Liver (tissue), 9 donors: Measurements from ENCODE around the gene YBX3. TPM values are rescaled to one million over a fixed set of nuclear protein-coding genes. Genes with fewer than 3 reads are reported as not detected.

ENCODE experiments used
- DNase-seq: peaks from one replicate; pipeline ENCODE4 v3.0.0-alpha.2; 2017; ENCODE audit warnings: low spot score
- H3K27ac ChIP-seq, 2 donors: one replicate each; pipeline ENCODE4 v1.7.0; 2013; ENCODE audit warnings: inconsistent platforms in 2 of 2, low read length in 2 of 2, control low read depth in 1 of 2, low read depth in 1 of 2, mild to moderate bottlenecking in 1 of 2
- H3K27me3 ChIP-seq, 4 donors: one replicate each; pipeline versions ENCODE4 v1.6.1 to v1.7.0; 2013; ENCODE audit warnings: low read length in 3 of 4, inconsistent platforms in 1 of 4, mild to moderate bottlenecking in 1 of 4, moderate library complexity in 1 of 4; ENCODE audit not compliant: control insufficient read depth in 4 of 4, insufficient read depth in 4 of 4
- H3K36me3 ChIP-seq, 4 donors: one replicate each; pipeline versions ENCODE4 v1.6.1 to v1.7.0; 2013; ENCODE audit warnings: low read length in 3 of 4, mild to moderate bottlenecking in 3 of 4, low read depth in 1 of 4, moderate library complexity in 1 of 4; ENCODE audit not compliant: control insufficient read depth in 4 of 4, insufficient read depth in 3 of 4
- H3K4me1 ChIP-seq, 4 donors: one replicate each; pipeline versions ENCODE4 v1.6.1 to v1.7.0; 2013; ENCODE audit warnings: low read length in 3 of 4, mild to moderate bottlenecking in 3 of 4, moderate library complexity in 1 of 4; ENCODE audit not compliant: control insufficient read depth in 4 of 4, insufficient read depth in 4 of 4
- H3K4me3 ChIP-seq, 3 donors: one replicate each; pipeline versions ENCODE4 v1.6.1 to v1.7.0; 2013; ENCODE audit warnings: low read length in 3 of 3, control low read depth in 1 of 3, low read depth in 1 of 3, mild to moderate bottlenecking in 1 of 3
- H3K9ac ChIP-seq, 2 donors: one replicate each; pipeline ENCODE4 v1.7.0; 2013; ENCODE audit warnings: low read length in 2 of 2, mild to moderate bottlenecking in 2 of 2, moderate library complexity in 2 of 2, control low read depth in 1 of 2, low read depth in 1 of 2
- H3K9me3 ChIP-seq, 4 donors: one replicate each; pipeline versions ENCODE4 v1.6.1 to v1.7.0; 2013; ENCODE audit warnings: low read length in 3 of 4; ENCODE audit not compliant: control insufficient read depth in 4 of 4
- ATF3 ChIP-seq: IDR thresholded peaks from 2 replicates; pipeline ENCODE4 v1.6.1; 2016; ENCODE audit warnings: antibody characterized with exemption
- CTCF ChIP-seq: fragments of 150-350 bp; IDR thresholded peaks from 2 replicates; pipeline ENCODE4 v1.5.1; 2017; ENCODE audit warnings: improper control_type of control experiment, low read depth, low read length; ENCODE audit not compliant: missing input control
- EGR1 ChIP-seq, 2 donors: IDR thresholded peaks; 2 replicates each; pipeline ENCODE4 v1.6.1; 2016 to 2018; ENCODE audit warnings: antibody characterized with exemption in 2 of 2, low read depth in 2 of 2
- FOXA1 ChIP-seq: IDR thresholded peaks from 2 replicates; pipeline ENCODE4 v1.6.1; 2016; ENCODE audit warnings: antibody characterized with exemption
- FOXA2 ChIP-seq: IDR thresholded peaks from 2 replicates; pipeline ENCODE4 v1.6.1; 2016; ENCODE audit warnings: antibody characterized with exemption
- HNF4A ChIP-seq, 2 donors: conservative IDR thresholded peaks; 2 replicates each; pipeline ENCODE4 v1.6.1; 2016; ENCODE audit warnings: antibody characterized with exemption in 2 of 2, mild to moderate bottlenecking in 2 of 2
- HNF4G ChIP-seq: IDR thresholded peaks from 2 replicates; pipeline ENCODE4 v1.6.1; 2016; ENCODE audit warnings: antibody characterized with exemption
- JUND ChIP-seq, 2 donors: IDR thresholded peaks; 2 replicates each; pipeline ENCODE4 v1.6.1; 2016; ENCODE audit warnings: antibody characterized with exemption in 2 of 2
- NR2F2 ChIP-seq: IDR thresholded peaks from 2 replicates; pipeline ENCODE4 v1.6.1; 2016; ENCODE audit warnings: antibody characterized with exemption
- RAD21 ChIP-seq, 2 donors: IDR thresholded peaks; 2 replicates each; pipeline ENCODE4 v1.6.1; 2016; ENCODE audit warnings: antibody characterized with exemption in 2 of 2, mild to moderate bottlenecking in 2 of 2
- REST ChIP-seq: IDR thresholded peaks from 2 replicates; pipeline ENCODE4 v1.6.1; 2016; ENCODE audit warnings: antibody characterized with exemption, mild to moderate bottlenecking
- SP1 ChIP-seq: IDR thresholded peaks from 2 replicates; pipeline ENCODE4 v1.6.1; 2018; ENCODE audit warnings: antibody characterized with exemption, mild to moderate bottlenecking
- TAF1 ChIP-seq: conservative IDR thresholded peaks from 2 replicates; pipeline ENCODE4 v1.6.1; 2016; ENCODE audit warnings: antibody characterized with exemption, mild to moderate bottlenecking
- YY1 ChIP-seq: IDR thresholded peaks from 2 replicates; pipeline ENCODE4 v1.6.1; 2016; ENCODE audit warnings: antibody characterized with exemption, mild to moderate bottlenecking
- WGBS: extraction: QIAGEN DNeasy Blood & Tissue Kit; methylation state at CpG from one replicate; pipeline ENCODE4 v1.1.7; 2013; 5-methylcytosine and 5-hydroxymethylcytosine counted together
- polyA plus RNA-seq, 2 donors: library from polyadenylated mRNA; stranded (reverse) in 1 of 2; unstranded in 1 of 2; fragments of 200-250 nt in 1 of 2; fragments of >200 nt in 1 of 2; fragmentation: Nextera tagmentation in 1 of 2; extraction: Ambion mirVana in 1 of 2; gene quantifications; one replicate each; pipeline versions ENCODE4 v1.2.1 to v1.2.3, GENCODE V29; 2013 to 2015
- total RNA-seq, 2 donors: library from RNA; depleted of rRNA; stranded (reverse); fragments of >200 nt; gene quantifications; one replicate each; pipeline ENCODE4 v1.2.3, GENCODE V29; 2014
- donor health status: healthy.
- donor health status: healthy.
- donor health status: healthy.
- donor health status: healthy.
- donor health status: healthy.

YBX3 gene
- total RNA-seq, result 100 to 1,000 TPM in 1 of 2 donors, 1 to 10 TPM in 1; 9.2 to 116 TPM
- 10 to 100 TPM in 1 of 2 donors, 1 to 10 TPM in 1; 6.8 to 22.3 TPM for polyA plus RNA-seq

DNA sequence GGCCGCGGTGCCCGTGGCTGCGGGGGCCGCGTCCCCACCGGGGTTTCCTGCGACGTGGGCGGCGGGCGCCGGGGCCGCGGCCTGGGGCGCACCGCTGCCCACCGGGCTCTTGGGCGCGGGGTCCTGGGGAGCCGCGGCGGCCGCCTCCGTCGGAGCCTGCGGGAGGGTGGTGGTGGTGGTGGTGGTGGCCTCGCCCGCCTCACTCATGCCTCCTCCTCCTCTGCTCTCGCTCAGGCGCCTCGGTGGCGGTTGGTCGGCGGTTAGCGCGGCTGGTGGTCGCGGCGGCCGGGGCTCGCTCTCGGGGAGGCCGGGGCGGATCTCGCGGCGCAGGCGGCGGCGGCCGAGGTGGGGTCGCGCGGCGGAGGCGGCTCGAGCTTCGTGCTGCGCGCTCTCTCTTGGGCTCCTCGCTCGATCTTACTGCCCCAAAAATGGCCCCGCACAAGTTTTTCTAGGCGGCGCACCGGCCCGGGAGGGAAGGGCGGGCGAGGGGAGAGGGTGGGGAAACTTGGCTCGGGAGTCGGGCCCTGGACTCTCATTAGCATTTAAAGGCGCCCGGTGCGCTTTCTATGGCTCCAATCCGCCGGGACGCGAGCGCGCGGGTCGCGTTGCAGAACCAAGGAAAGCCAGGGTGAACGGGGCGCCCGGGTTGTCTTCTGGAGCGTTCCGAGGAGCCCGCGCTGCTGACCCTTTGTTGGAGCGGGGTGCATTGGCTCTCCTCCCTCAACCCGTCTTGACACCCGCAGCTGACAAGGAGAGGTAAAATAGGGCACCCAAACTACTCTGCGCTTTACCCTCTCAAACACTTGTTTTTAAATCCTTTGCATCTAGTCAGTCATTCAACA lies at the start of gene YBX3:
YBX3 (minus strand) TSS at position 419 of the 842 bp plus-strand sequence; CDS start at position 207, 212 bp downstream.
- Histone ChIP-seq H3K27ac (peak within 1 kb of the TSS; percentile 85 to 90), H3K9ac (peak within 1 kb of the TSS; percentile 79 to 83), H3K9me3 (no peaks in the 10 kb centered on the region), H3K4me3 (peak within 1 kb of the TSS; percentile 89 to 94 (median 92)), H3K36me3 (no peaks in the 10 kb centered on the region), H3K4me1 (peaks cover 0 to 13% (median 6%) of the 10 kb centered on the region in 4 donors), H3K27me3 (peaks cover 0 to 9% (median 0%) of the 10 kb centered on the region in 4 donors)
- no peak for TF ChIP-seq RAD21 (IDR thresholded peaks at IDR 0.05)
- TF ChIP-seq ATF3, result no peak
- TF ChIP-seq JUND (IDR thresholded peaks at IDR 0.05), result no peak
- TF ChIP-seq YY1, result peak; percentile 58
- no peak for TF ChIP-seq NR2F2
- WGBS, result under 1% methylated on average over 95 of the region's 95 CpGs
- peak; percentile 80 for DNase-seq

DNA sequence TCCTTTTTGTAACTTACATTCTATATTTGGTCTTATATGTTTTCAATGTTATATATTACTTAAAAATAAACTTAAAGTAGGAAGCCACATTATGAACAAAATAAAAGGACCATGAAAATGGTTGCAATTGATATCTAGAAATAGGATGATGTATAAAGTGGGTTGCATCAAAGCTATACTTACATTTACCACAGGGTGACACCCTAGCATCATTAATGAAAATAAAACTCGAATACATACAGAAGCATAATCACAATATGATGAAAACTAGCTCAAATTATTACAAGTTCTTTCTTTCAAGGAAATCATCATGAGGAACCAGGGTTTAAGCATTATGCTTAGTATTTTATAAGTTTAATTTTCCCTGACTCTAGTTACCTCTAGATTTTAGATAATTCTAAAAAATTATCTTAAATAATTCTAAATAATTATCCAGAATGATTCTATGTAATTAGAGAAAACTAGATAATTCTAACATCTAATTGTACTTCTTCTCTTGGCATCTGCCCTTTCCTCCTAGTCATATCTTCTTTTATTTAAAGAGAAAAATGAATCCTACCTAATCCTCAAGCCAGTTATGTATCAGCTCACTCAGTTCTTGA lies 48.1 kb upstream of the YBX3 start:
- Histone ChIP-seq H3K36me3 (no peaks in the 10 kb centered on the region), H3K4me1 (no peaks in the 10 kb centered on the region), H3K9me3 (no peaks in the 10 kb centered on the region), H3K4me3 (no peak overlapping the region), H3K9ac (no peak overlapping the region), H3K27ac (no peak overlapping the region), H3K27me3 (peaks cover 0 to 29% (median 5%) of the 10 kb centered on the region in 4 donors)
- no peak for DNase-seq
- WGBS, result 0% methylated on average over 1 of the region's 1 CpG
- TF ChIP-seq FOXA2, result no peak
- TF ChIP-seq RAD21 (IDR thresholded peaks at IDR 0.05), result peak; percentile 79 to 87
- peak; percentile 74 for TF ChIP-seq CTCF

DNA sequence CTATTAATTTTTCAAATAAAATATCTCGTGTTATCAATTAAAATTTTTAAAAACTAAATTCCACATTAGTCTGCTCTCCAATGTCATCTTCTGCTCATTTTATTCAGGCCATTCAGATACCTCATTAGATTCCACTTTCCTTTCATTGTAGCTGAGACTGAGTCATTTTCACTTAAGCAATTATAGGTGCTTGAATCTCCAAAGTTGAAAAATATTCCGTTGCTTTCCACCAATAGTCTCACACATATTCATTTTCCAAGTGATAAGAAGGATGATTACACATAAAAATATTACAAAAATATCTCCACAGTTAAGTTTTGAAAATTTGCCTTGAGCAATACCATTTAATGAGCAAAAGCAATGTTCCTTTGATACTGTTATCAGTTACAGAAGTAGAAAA lies 36.5 kb upstream of the YBX3 start:
- WGBS, result 28% methylated on average over 2 of the region's 2 CpGs
- TF ChIP-seq RAD21 (IDR thresholded peaks at IDR 0.05), result no peak
- TF ChIP-seq FOXA1, result no peak
- no peak for TF ChIP-seq REST
- no peak for TF ChIP-seq SP1
- TF ChIP-seq CTCF, result no peak
- TF ChIP-seq HNF4G, result no peak
- TF ChIP-seq FOXA2, result no peak
- no peak for TF ChIP-seq YY1
- no peak for TF ChIP-seq TAF1
- TF ChIP-seq EGR1 (IDR thresholded peaks at IDR 0.05; ENCODE audit: low read depth in 2 of 2), result no peak
- no peak for TF ChIP-seq HNF4A (conservative IDR thresholded peaks at IDR 0.05)
- no peak for TF ChIP-seq JUND (IDR thresholded peaks at IDR 0.05)

More for the DNA sequence above, 36.5 kb upstream of the YBX3 start:
- no peak for DNase-seq
- peaks cover 0 to 9% (median 2%) of the 10 kb centered on the region in 4 donors for H3K27me3 ChIP-seq
- H3K4me1 ChIP-seq, result no peaks in the 10 kb centered on the region
- peaks cover 0 to 12% (median 5%) of the 10 kb centered on the region in 4 donors for H3K9me3 ChIP-seq
- no peak overlapping the region for H3K9ac ChIP-seq
- H3K4me3 ChIP-seq, result no peak overlapping the region
- no peaks in the 10 kb centered on the region for H3K36me3 ChIP-seq
- no peak overlapping the region for H3K27ac ChIP-seq
